LNCaP clone FGC (cell line): ENCODE measurements around the gene POC1A.
"Not testable (repeated sequence)": the region's sequence is repeated elsewhere in the genome, so short reads cannot be mapped to it uniquely, and the experiment has no call there.

ENCODE experiments used
- DNase-seq: peaks from one replicate; pipeline ENCODE4 v3.0.0-alpha.2; 2011; ENCODE audit warnings: low read depth
- H3K4me3 ChIP-seq: 2 replicates; pipeline ENCODE4 v1.5.1; 2011; ENCODE audit warnings: mild to moderate bottlenecking, low read depth, low read length, control low read depth
- CTCF ChIP-seq: IDR thresholded peaks from 2 replicates; pipeline ENCODE4 v1.5.1; 2012; ENCODE audit warnings: mild to moderate bottlenecking; ENCODE audit not compliant: control insufficient read depth, insufficient read depth; ENCODE audit errors: extremely low read depth

The POC1A gene

DNA sequence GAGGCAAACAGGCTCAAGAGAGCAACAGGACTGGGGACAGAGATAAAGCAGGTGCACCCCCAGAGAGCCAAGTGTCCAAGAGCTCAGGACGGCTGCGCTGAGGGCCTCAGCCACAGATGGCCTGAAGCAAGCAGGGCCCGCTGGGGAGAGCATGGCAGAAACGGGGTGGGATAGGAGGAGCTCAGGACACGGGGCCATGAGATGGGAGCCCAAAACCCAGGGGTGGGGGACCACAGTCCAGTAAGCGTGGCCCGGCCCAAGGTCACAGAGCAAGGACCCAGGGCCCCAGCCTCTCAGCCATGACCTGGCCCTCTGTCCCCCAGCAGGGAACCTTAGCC lies 107.4 kb downstream of the POC1A start:
- no peak for DNase-seq
- TF ChIP-seq CTCF, result no peak
- H3K4me3 ChIP-seq, result no peak overlapping the region

DNA sequence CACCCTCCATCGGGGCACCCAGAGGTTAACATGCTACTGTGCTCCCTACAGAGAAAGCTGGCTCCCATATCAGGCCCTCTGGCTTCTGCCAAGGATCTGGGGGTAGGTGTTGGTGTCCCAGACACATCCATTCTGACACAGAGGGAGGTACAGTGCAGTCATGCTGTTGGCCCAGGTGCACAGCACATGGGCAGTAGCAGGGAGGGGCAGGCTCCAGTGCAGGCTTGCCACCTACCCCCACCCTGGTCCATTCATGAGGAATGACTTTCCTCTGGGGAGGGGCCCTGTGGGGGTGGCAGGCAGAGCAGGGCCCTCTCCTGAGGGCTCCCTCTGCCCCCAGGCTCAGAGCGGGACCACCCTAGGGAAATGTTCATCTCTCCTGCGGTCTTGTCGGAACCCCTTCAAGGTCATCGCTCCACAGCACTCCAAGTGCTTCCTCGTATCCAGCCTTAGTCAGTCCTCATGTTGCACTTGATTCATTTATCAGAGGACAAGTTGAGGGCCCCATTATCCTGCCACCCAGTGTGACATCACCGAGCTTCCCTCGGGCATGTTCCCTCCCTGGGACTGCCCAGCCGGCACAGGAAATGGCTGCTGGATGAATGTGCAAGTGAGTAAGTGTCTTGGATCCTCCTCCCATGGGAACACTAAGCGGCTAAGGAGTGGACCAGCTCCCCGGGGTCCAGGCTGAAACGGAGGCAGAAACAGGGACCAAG lies 107.9 kb downstream of the POC1A start:
- DNase-seq, result no peak
- no peak overlapping the region for H3K4me3 ChIP-seq
- TF ChIP-seq CTCF, result no peak

DNA sequence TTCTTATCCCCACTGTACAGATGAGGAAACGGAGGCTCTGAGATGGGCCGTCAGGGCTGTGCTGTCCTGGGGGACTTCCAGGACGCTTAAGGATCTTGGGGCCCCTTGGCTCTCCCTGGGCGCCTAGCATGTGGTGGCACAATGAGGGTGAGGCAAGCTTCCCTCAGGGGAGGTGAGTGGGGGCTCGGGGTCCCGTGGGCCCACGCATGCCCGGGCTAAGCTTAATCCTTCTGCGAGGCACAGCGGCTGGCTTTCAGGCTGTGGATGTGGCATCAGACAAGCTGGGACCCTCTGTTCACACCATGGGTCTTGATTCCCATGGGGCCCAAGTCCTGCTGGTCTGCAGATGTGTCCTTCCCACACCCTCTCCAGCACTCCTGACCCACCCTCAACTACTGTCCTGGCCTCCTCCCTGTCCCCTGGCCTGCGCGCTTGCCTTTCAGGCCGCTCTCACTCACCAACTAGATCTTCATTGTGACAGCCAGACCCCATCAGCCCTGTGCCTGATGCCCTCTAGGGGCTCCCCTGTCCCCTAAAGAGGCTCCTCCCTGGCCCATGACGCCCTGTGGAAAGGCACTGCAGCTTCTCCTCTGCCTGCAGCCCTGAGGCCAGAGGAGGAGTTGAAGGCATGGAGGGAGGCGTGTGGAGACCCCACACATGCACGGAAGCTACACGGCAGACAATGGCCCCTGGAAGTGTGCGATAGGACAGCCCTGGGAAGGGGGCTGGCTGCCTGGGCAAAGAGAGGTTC lies 109.2 kb downstream of the POC1A start:
- H3K4me3 ChIP-seq, result no peak overlapping the region
- TF ChIP-seq CTCF, result no peak
- DNase-seq, result no peak

DNA sequence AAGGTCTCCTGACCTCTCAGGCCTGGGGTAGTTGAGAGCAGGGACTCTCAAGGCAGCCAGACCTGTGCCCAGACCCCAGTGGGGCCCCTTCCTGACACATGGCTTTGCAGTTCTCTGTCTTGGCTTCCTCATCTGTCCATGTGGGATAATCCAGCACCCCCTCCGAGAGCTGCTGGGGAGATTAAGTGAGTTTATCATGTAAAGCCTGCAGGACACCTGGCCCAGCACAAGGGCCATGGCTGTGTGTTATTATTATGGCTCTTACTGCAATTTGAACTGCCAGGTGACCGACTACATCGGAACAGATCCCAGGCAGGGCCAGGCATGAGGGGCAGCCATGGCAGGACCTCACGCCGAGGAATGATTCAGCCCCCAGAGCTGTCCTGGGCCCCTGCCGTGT lies 110.5 kb downstream of the POC1A start:
- H3K4me3 ChIP-seq, result no peak overlapping the region
- no peak for DNase-seq
- TF ChIP-seq CTCF, result no peak

DNA sequence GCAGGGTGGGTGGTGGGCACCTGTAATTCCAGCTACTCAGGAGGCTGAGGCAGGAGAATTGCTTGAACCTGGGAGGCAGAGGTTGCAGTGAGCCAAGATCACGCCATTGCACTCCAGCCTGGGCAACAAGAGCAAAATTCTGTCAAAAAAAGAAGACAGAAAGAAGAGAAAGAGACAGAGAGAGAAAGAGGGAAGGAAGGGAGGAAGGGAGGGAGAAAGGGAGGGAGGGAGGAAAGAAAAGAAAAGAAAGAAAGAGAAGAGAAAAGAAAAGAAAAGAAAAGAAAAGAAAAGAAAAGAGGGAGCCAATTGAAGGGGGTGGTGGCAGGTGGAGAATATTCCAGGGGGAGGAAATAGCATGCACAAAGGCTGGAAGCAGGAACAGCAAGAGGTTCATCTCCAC lies 111.2 kb downstream of the POC1A start:
- not testable (repeated sequence) for H3K4me3 ChIP-seq, DNase-seq

DNA sequence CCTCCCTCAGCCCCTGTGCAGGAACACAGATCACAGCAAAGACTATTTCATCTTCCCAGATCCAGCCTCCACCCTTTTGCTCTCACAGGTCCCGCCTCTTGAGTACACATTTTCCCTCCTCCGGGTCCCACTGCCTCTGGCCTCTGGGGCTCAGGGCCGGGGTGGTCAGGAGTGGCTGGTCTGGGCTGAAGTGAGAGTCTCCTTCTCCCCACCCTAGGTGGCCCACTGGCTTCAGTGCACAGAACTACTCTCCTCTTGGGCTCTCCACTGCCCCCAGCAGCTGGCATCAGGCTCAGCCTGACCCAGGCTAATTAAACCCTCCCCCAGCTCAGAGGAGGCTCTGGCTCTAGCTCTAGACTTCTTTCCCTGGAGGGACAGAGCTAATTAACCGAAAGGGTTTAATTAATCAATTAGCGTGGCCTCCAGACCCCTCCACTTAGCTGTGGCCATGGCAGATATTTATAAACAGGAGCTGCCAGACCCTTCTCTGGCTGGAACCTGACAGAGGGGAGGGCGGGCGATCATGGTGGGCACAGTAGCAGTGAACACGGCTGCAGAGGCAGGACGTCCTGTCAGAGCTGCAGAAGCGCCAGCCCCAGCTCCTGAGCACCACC lies 113.0 kb downstream of the POC1A start:
- no peak overlapping the region for H3K4me3 ChIP-seq
- no peak for TF ChIP-seq CTCF
- no peak for DNase-seq

DNA sequence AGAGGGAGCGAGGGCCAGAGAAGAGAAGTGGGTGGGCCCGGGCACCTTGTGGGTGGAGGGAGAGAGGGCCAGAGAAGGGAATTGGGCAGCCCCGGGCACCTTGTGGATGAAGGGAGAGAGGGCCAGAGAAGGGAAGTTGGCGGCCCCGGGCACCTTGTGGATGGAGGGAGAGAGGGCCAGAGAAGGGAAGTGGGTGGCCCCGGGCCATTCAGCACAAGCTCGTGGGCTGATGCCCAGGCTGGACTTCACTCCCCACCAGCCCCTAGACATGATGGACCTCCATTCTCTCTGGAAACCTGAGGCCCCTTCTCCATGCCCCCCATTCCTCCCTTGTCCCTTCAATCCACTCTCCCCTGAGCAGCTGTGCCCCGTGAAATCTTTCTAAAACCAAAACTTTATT lies 113.6 kb downstream of the POC1A start:
- H3K4me3 ChIP-seq, result no peak overlapping the region
- TF ChIP-seq CTCF, result no peak
- no peak for DNase-seq
